Astrocyte (in vitro differentiated cells and primary cell): ENCODE data around the gene AUTS2.

Experiments used
- CTCF ChIP-seq: IDR thresholded peaks from 2 replicates; pipeline ENCODE4 v1.5.1; 2011; ENCODE audit warnings: low read depth, mild to moderate bottlenecking, inconsistent platforms, low read length, moderate library complexity; ENCODE audit not compliant: insufficient read depth
- EZH2 ChIP-seq: IDR thresholded peaks from 2 replicates; pipeline ENCODE4 v1.6.1; 2012; ENCODE audit warnings: mild to moderate bottlenecking, low read length, inconsistent platforms; ENCODE audit not compliant: insufficient read depth

- no peak for TF ChIP-seq CTCF
- no peak for TF ChIP-seq EZH2
Observed at GRCh38 chr7:70608229-70608628, 1010.0 kb downstream of the AUTS2 start.
